ENCODE measurements around the gene SSTR4.

DNA sequence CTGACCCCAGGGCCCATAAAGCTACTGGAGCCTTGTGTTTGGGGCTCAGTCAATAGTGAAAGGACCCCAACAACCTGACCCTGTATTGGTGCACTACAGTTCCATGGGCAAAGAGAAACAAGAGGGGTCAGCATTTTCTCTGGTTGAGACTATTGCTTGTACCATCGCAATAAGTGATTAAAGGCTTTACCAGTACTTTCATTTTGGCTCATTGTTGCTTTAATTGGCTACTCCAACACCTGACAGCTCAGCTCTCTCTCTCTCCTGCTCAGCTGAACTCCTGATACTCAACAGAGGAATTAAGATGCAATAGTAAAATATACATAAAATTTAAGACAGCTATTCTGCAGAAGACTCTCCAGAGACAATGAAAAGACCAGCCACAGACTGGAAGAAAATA, 33.2 kb downstream of the SSTR4 start:
- TF ChIP-seq POLR2A (IDR thresholded peaks at IDR 0.05; ENCODE audit: low read depth, low read length) (no peak), TAF1 (IDR thresholded peaks at IDR 0.05; ENCODE audit: borderline replicate concordance, low read depth, low read length) (no peak)
